ENCODE data around the gene DCAF5. TPM values are rescaled to one million over a fixed set of nuclear protein-coding genes. Genes with fewer than 3 reads are reported as not detected.

Gene DCAF5
- total and polyA plus RNA-seq, 2 of the 8 experiments (the other 6 are each of a cell fraction or from before 2014, with no cell fraction given), result 24.3 to 31.0 TPM

GRCh38 chr14:69034612-69035262 is 118.2 kb downstream of the DCAF5 start:
- Histone ChIP-seq H3K4me3 (ENCODE audit: extremely low read depth in 1 of 4, insufficient read depth in 2 of 4, low read depth in 3 of 4, low read length in 4 of 4) (no peak overlapping the region), H3K23me2 (ENCODE audit: low read depth, low read length) (no peaks in the 10 kb centered on the region), H3K4me2 (ENCODE audit: insufficient read depth in 1 of 2, low read depth in 2 of 2, low read length in 2 of 2) (no peak overlapping the region), H2AFZ (ENCODE audit: low read length) (no peak overlapping the region), H2BK15ac (ENCODE audit: low read length) (no peak overlapping the region), H3K79me2 (ENCODE audit: control insufficient read depth in 1 of 2, insufficient read depth in 2 of 2, low read length in 2 of 2) (no peaks in the 10 kb centered on the region), H2BK120ac (replicated peaks; ENCODE audit: low read depth, low read length) (no peak overlapping the region), H2BK5ac (ENCODE audit: low read depth, low read length) (no peak overlapping the region), H3K4me1 (replicated peaks in 1 of 4; ENCODE audit: control insufficient read depth in 3 of 4, insufficient read depth in 4 of 4, low read length in 3 of 4) (peaks cover 3 to 19% (median 10%) of the 10 kb centered on the region in 4 experiments), H2BK12ac (ENCODE audit: low read depth, low read length) (no peak overlapping the region), H4K91ac (replicated peaks; ENCODE audit: insufficient read length, low read length) (no peak overlapping the region), H2AK5ac (ENCODE audit: low read depth, low read length) (no peak overlapping the region; the same call in 1 of the 2 replicates), H3K79me1 (ENCODE audit: low read depth, low read length) (no peaks in the 10 kb centered on the region), H3K23ac (ENCODE audit: insufficient read length) (no peak overlapping the region), H2BK20ac (ENCODE audit: low read length) (no peak overlapping the region; the same call in 1 of the 2 replicates), H4K20me1 (replicated peaks in 1 of 2; ENCODE audit: control insufficient read depth in 1 of 2, insufficient read depth in 2 of 2, low read length in 2 of 2) (no peaks in the 10 kb centered on the region), H4K5ac (ENCODE audit: insufficient read length, low read depth, low read length) (no peak overlapping the region), H3K27ac (ENCODE audit: low read depth, low read length) (no peak overlapping the region), H4K8ac (ENCODE audit: extremely low read depth, insufficient read depth, low read length) (no peak overlapping the region), H3K56ac (replicated peaks; ENCODE audit: insufficient read length, low read depth, low read length) (no peak overlapping the region), H3K4ac (replicated peaks; ENCODE audit: insufficient read length, low read depth, low read length) (no peak overlapping the region), H3K14ac (ENCODE audit: insufficient read length) (no peak overlapping the region), H3K9ac (replicated peaks in 1 of 4; ENCODE audit: extremely low read depth in 1 of 4, low read depth in 3 of 4, low read length in 3 of 4) (no peak overlapping the region), H3K36me3 (ENCODE audit: control insufficient read depth in 2 of 4, insufficient read depth in 4 of 4, low read length in 3 of 4) (no peaks in the 10 kb centered on the region), H3K27me3 (replicated peaks in 1 of 4; ENCODE audit: control insufficient read depth in 3 of 4, extremely low read depth in 1 of 4, insufficient read depth in 3 of 4, low read length in 3 of 4) (no peaks in the 10 kb centered on the region), H3K18ac (ENCODE audit: extremely low read depth, low read length) (no peak overlapping the region), H3K9me3 (ENCODE audit: insufficient read depth in 2 of 2, low read depth in 1 of 2, low read length in 1 of 2) (no peaks in the 10 kb centered on the region)
- POLR2A ChIA-PET (ENCODE audit: partially characterized antibody), result interaction anchor here (0.7 to 1.1 kb wide), 3 partner anchors 11 to 57 kb away, joined by 3 read pairs; no protein-coding TSS in a partner anchor
- DNase-seq (ENCODE audit: low read depth in 1 of 2, low spot score in 2 of 2) (no peak), FAIRE-seq (peak; percentile 28)
- CTCF ChIA-PET (ENCODE audit: partially characterized antibody), result interaction anchor here (0.7 to 3.6 kb wide), 15 partner anchors 11 to 172 kb away, joined by 3 to 14 read pairs (median 4); no protein-coding TSS in a partner anchor
- WGBS, 2 experiments (ENCODE audit: extremely low coverage in 1 of 2, insufficient coverage in 1 of 2, insufficient read length in 1 of 2, insufficient replicate concordance in 2 of 2, low coverage in 1 of 2, low lambda C conversion rate in 2 of 2, missing lambda C conversion rate in 1 of 2), result 59% methylated on average over 7 of the region's 7 CpGs; no CpG with 5 or more reads in 1 of the 2 experiments
- TF ChIP-seq SP4 (IDR thresholded peaks at IDR 0.05; ENCODE audit: low read length), result no peak
- no peak for TF ChIP-seq USF2 (IDR thresholded peaks at IDR 0.05; ENCODE audit: low read length)
- TF ChIP-seq RFX5 (IDR thresholded peaks at IDR 0.05; ENCODE audit: borderline replicate concordance, low read depth, low read length), result no peak
- TF ChIP-seq RAD21 (IDR thresholded peaks at IDR 0.05 in 1 of 2, conservative IDR thresholded peaks at IDR 0.05 in 1 of 2; ENCODE audit: low read depth in 2 of 2, low read length in 2 of 2), result peak; percentile 72 to 83
- no peak for TF ChIP-seq NRF1 (IDR thresholded peaks at IDR 0.05; ENCODE audit: low read depth, low read length)
- TF ChIP-seq ATF3 (IDR thresholded peaks at IDR 0.05; ENCODE audit: insufficient read depth, low read depth, low read length), result no peak
- TF ChIP-seq RBBP5 (IDR thresholded peaks at IDR 0.05; ENCODE audit: borderline replicate concordance, low read depth, low read length), result no peak
- TF ChIP-seq KDM5A (IDR thresholded peaks at IDR 0.05; ENCODE audit: low read length), result no peak
- no peak for TF ChIP-seq MAX (IDR thresholded peaks at IDR 0.05)
